Subcutaneous adipose tissue (tissue), 4 donors: ENCODE results near the gene TP63. TPM values are rescaled to one million over a fixed set of nuclear protein-coding genes. Genes with fewer than 3 reads are reported as not detected.

Source experiments
- total RNA-seq, 4 donors: library from RNA; depleted of rRNA; stranded (reverse); fragments of >200 nt; gene quantifications; one replicate each; pipeline ENCODE4 v1.1.0, GENCODE V29; 2016
- TF ChIP-seq, protein P1 (sequence below): fragments of 450-650 bp; IDR thresholded peaks from one replicate; pipeline ENCODE4 v1.5.1; 2016; ENCODE audit warnings: low read depth, mild to moderate bottlenecking, control low read depth, antibody characterized with exemption, moderate library complexity

The TP63 gene
- total RNA-seq, 4 donors from 2014 or later, result 0.17 to 0.44 TPM; not detected in 2

DNA sequence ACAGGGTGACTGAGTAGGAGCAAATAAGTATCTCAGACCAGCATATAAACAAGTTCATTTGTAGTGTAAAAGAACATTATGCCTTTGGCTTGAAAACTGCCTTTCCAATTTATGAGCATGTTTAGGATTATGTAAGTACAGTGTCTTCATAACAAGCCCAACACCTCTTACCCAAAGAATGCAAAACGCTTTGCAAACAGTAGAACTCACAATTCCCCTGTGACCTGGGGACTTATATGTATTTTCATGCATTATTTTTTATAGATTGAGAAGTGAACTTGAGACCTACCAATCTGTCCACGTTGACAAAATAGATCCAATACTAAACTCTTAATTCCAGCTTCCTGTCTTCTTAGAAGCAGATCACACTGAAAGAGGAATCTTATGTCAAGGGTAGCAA lies 202.1 kb downstream of the TP63 start:
- TF ChIP-seq, protein P1, sequence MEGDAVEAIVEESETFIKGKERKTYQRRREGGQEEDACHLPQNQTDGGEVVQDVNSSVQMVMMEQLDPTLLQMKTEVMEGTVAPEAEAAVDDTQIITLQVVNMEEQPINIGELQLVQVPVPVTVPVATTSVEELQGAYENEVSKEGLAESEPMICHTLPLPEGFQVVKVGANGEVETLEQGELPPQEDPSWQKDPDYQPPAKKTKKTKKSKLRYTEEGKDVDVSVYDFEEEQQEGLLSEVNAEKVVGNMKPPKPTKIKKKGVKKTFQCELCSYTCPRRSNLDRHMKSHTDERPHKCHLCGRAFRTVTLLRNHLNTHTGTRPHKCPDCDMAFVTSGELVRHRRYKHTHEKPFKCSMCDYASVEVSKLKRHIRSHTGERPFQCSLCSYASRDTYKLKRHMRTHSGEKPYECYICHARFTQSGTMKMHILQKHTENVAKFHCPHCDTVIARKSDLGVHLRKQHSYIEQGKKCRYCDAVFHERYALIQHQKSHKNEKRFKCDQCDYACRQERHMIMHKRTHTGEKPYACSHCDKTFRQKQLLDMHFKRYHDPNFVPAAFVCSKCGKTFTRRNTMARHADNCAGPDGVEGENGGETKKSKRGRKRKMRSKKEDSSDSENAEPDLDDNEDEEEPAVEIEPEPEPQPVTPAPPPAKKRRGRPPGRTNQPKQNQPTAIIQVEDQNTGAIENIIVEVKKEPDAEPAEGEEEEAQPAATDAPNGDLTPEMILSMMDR, result no peak

- TF ChIP-seq, protein P1, result no peak
These were observed 202.8 kb downstream of the TP63 start for GRCh38 chr3:189833996-189834395.

GRCh38 chr3:189834462-189834861 lies 203.3 kb downstream of the TP63 start:
- TF ChIP-seq, protein P1, result no peak

DNA sequence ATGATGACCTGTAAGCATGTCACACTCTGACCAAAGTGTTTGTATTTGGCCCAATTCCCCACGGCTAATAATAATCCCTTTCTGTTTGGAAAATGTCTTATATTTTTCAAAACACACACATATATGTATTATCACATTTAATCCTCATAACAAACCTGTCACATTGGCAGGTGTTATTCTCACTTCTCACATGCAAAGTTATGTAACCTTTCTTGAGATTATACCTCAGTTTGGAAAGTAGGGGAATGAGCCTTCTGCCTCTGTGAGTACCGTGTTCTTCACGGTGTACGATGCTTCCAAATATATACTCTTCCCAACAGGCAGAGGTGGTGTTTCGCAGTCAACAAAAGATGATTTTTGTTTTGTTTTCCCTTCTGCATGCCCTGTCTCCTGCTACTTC lies 205.6 kb downstream of the TP63 start:
- TF ChIP-seq, protein P1, result no peak

GRCh38 chr3:189838291-189838690 lies 207.1 kb downstream of the TP63 start:
- TF ChIP-seq, protein P1, result no peak

DNA sequence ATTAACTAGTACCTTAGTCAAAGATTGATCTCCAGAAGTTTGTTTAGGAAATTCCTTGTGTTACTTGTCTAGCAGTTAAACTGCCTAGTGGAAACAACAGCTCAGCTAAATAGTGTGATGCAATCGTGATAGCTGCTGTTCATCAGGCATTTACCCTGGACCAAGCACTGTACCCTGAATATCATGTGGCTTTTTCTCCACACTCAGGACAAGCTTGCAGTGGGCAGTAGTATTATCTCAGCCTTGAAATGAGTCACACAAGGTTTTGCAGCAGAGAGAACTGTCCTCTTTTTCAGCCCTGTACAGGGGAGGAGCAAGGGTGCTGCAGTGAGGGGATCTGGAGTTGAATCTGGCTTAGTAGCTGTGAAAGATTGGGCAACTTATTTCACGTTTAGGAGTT lies 208.4 kb downstream of the TP63 start:
- TF ChIP-seq, protein P1, result no peak

- TF ChIP-seq, protein P1, result no peak
These were observed 210.4 kb downstream of the TP63 start for GRCh38 chr3:189841473-189842205.
